Stimulated activated CD4-positive, alpha-beta T cell treated with anti-CD3 and anti-CD28 coated beads, TNF-alpha, amount 100 ng/mL, for 1 hour (primary cell): ENCODE data around the gene EP400.
"Not testable (repeated sequence)": the region's sequence is repeated elsewhere in the genome, so short reads cannot be mapped to it uniquely, and the experiment has no call there.

Source experiments
- DNase-seq, 3 donors: peaks; one replicate each; pipeline ENCODE4 v3.0.0-alpha.2; 2020; ENCODE audit warnings: low read depth in 3 of 3, low spot score in 1 of 3

The EP400 gene

GRCh38 chr12:132081423-132081822 lies 131.7 kb downstream of the EP400 start:
- no peak for DNase-seq

GRCh38 chr12:132083614-132083940 lies 133.8 kb downstream of the EP400 start:
- DNase-seq: no peak

GRCh38 chr12:132083941-132084620 lies 134.3 kb downstream of the EP400 start:
- peak; percentile 70 to 83 (median 80) for DNase-seq

- peak in 2 of 3 donors; percentile 3 to 37 for DNase-seq
These were observed 135.0 kb downstream of the EP400 start for GRCh38 chr12:132084621-132085290.

- DNase-seq: no peak
These were observed 135.5 kb downstream of the EP400 start for GRCh38 chr12:132085291-132085635.

- DNase-seq: no peak
These were observed 139.7 kb downstream of the EP400 start for GRCh38 chr12:132089407-132089910.

- no peak for DNase-seq
These were observed 144.6 kb downstream of the EP400 start for GRCh38 chr12:132094269-132094891.

- DNase-seq: no peak
These were observed 146.0 kb downstream of the EP400 start for GRCh38 chr12:132095520-132096409.

- no peak for DNase-seq
These were observed 150.0 kb downstream of the EP400 start for GRCh38 chr12:132099739-132100138.

GRCh38 chr12:132100306-132101065 lies 150.7 kb downstream of the EP400 start:
- DNase-seq: no peak

GRCh38 chr12:132102297-132102696 lies 152.6 kb downstream of the EP400 start:
- no peak for DNase-seq

- DNase-seq: not testable (repeated sequence)
These were observed 153.3 kb downstream of the EP400 start for GRCh38 chr12:132103072-132103471.

- no peak for DNase-seq
These were observed 154.0 kb downstream of the EP400 start for GRCh38 chr12:132103542-132104308.

- DNase-seq: no peak
These were observed 155.7 kb downstream of the EP400 start for GRCh38 chr12:132105467-132105866.

GRCh38 chr12:132106921-132107320 lies 157.2 kb downstream of the EP400 start:
- no peak for DNase-seq

- no peak for DNase-seq
These were observed 158.6 kb downstream of the EP400 start for GRCh38 chr12:132108211-132108832.

GRCh38 chr12:132109741-132110140 lies 160.0 kb downstream of the EP400 start:
- no peak for DNase-seq

- no peak for DNase-seq
These were observed 160.9 kb downstream of the EP400 start for GRCh38 chr12:132110677-132111076.

GRCh38 chr12:132111654-132112304 lies 162.0 kb downstream of the EP400 start:
- no peak for DNase-seq
